Measurements from ENCODE around the gene GSG1.
"Not testable (repeated sequence)": the region's sequence is repeated elsewhere in the genome, so short reads cannot be mapped to it uniquely, and the experiment has no call there.

Gene GSG1

DNA sequence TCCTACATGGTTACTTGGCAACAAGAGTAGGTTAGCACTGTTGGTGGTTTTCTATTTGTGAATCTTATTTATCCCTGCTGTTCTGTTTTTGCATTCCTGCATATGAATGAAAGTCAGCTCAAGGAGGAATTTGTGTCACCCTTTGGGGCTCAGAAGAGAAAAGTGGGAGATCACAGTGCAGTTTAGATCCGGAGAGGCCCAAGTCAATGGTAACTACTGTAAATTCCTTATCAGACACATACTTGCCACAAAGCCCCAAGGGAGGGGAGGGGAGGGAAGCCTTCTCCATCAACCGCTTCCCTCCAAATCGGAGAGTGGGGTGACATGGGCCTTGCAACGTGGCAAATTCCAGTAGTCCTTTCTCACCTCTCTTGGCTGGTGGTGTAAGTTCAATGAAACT, 15.0 kb downstream of the GSG1 start:
- DNase-seq, result no peak

DNA sequence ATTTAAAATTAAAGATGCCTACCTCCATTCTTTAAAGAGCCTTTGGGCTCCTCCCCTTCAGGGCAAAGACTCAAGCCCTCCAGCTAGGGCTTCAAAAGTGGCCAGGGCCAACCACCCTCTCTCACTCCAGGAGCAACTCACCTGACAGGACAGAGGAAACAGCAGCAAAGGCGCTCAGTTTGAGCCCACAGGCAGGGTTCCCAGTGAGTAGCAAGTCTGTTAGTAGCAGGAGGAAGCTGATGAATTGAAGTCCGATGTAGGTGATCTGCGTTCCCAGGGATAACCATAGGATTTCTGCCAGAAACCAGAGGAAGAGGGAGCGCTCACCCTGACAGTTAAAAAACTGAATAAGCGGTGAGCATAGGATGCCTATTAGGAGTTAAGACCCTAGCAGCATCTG, 15.7 kb downstream of the GSG1 start:
- DNase-seq, result no peak

DNA sequence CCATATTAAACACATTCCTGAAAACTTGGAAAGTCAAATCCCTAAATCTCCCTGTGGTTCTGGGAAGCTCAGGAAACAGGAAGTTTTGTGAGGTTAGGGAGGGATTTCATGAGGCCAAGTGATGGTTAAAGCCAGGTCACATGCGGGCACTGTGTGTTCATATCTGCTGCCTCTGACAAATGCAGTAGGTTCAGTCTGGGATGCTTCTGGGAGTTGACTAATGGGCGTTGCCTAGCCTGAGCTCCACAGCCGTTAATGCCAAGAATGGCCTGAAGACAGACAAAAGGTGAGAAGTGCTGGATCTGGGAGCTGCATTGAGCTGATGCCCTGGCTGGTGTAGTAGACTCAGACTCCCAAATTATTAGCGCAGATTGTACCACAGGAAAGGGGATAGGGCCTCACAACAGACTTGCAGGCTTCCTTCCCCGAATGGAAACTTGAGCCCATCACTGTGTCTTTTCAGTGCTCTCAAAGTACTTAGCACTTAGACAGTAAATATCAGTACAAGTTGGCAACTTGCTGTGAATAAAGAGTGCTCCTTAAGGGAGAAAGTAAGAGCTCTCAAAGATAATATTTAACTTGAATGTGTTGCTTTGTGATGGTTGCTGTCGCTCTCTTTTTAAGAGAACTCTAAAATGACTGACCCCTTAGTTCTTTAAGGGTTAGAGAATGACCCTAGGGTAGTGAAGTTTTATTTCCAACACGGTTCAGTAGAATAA, 17.3 kb downstream of the GSG1 start:
- DNase-seq, result no peak

- DNase-seq, result no peak
Observed at GRCh38 chr12:13084898-13085640, 18.4 kb downstream of the GSG1 start.

DNA sequence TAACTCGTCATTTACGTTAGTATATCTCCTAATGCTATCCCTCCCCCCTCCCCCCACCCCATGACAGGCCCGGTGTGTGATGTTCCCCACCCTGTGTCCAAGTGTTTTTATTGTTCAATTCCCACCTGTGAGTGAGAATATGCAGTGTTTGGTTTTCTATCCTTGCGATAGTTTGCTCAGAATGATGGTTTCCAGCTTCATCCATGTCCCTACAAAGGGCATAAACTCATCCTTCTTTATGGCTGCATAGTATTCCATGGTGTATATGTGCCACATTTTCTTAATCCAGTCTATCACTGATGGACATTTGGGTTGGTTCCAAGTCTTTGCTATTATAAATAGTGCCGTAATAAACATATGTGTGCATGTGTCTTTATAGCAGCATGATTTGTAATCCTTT, 19.8 kb downstream of the GSG1 start:
- DNase-seq, result not testable (repeated sequence)

- no peak for DNase-seq
Observed at GRCh38 chr12:13082861-13083260, 20.6 kb downstream of the GSG1 start.

DNA sequence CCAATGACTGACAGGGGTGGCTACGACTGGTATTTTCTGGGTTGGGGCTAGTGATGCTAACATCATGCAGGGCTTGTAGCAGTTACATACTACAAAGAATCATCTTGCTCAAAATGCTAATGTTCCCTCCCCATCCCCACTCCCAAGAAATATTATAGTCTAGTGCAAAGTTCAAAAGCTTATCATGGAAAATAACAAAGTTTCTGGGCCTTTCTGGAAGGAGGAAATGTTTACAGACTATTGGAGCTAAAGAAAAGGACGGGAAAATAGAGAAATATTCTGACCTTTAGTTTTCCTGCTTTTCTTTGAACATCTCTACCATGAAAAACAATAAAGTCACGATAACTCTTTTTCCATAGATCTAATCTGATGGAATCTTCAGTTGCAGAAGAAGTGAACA, 23.2 kb downstream of the GSG1 start:
- no peak for DNase-seq

GRCh38 chr12:13079440-13079906, 24.0 kb downstream of the GSG1 start:
- no peak for DNase-seq

GRCh38 chr12:13075786-13076570, 27.5 kb downstream of the GSG1 start:
- DNase-seq, result no peak

DNA sequence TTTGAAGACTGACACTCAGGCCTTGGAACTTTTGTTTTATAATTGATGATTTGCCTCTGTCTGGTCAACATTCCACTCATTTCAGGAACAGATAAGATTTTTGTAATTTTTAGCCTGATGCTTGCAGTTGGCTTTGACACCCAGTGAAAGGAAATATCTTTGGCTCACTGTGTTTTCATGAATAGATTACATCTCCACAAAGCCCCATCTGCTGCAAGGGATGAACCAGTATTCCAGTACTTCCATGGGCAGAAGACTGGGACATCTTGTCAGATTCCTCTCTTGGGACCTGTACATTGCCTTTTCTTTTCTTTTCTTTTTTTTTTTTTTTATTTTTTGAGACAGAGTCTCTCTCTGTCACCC, 28.4 kb downstream of the GSG1 start:
- no peak for DNase-seq

DNA sequence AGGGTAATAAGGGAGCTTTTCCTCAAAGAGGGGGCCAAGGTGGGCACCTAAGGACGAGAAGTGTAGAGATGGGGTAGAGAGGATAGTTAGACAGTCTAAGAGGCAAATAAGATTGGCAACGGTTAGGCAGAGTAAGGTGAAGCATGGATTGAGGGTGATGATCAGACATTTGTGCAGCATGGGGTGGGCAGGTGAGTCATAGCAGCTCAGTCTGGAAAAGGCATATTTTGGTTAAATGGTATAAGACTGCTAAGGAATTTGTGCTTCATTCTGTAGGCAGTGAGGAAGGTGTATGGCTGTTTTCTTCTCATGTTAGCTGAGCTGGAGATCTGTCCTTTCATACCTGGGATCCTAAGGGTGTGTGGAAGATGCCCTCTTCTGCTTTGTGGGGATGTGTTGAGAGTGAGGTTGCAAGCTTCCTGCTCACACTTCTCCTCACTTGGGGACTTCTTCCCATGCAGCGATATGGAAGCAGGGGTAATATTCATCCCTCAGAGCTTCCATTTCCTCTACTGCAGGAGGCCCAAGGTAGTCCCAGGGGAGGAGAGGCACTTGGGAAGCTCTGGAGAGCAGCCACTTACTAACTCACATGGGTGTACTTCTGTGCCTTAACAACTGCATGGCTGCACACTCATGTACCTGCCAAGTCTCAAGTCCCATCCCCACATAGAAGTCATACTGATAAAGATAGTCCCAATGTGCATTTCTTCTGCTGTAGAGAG, 28.9 kb downstream of the GSG1 start:
- DNase-seq, result no peak

GRCh38 chr12:13073173-13073572, 30.3 kb downstream of the GSG1 start:
- DNase-seq, result no peak

DNA sequence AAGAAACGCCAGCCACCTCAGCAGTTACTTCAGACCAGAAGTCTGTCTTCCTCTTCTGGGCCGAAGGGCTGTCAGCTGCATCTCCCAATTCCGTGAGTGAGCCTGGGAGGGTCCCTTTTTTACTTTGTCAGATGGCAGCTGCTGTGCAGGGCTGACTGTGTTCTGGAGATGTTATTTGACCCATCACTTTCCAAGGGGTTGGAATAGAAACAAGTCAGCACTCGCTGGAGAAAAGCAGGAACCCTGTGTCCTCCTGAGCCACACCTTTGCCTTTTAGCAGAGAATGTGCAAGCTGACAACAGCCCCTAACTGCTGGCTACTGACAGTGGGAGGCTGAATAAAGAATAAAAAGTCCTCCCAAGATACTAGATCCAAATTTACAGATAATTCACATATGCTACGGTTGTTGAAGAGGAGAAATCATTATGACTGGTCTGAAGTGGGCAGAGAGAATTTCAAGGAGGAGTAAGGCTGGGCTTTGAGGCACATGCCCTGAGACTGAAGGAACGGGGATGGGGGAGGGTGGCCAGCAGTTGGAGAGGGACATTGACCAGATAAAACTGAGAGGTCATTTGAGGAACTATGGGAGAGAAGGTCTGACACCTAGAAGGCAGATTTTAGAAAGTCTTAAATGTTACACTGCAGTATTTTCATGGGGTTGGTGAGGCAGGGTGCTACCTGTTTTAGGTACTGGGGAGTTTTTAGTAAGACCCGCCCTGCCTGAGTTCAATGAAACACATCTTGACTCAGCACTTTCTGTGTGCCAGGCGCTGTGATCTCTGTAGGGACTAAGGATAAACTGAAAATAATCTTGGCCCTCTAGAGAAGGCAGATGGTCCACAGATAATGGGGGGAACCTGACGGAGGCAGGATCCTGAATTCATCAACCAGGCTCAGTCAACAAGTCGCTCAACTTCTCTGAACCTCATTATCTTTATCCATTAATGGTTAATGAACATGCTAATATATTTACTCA, 31.9 kb downstream of the GSG1 start:
- DNase-seq, result no peak

DNA sequence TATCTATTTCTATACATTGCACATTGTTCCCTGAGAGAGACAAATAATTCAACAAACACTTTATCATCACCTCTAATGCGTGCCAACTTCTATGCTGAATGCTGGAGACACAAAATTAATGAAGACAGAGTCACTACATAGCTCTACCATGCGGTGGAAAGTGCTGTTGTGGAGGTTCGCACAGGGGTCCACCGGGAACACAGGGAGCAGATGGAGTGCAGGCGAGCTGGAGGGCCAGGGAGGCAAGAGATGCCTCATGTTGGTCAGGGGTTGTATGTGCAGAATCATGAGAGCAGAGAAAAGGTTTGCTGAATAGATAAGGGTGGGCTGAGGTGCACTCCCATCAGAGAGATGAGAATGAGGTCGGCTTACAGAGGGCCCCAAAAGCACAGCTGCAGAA, 34.1 kb downstream of the GSG1 start:
- DNase-seq, result no peak

GRCh38 chr12:13067322-13067721, 36.1 kb downstream of the GSG1 start:
- DNase-seq, result no peak

DNA sequence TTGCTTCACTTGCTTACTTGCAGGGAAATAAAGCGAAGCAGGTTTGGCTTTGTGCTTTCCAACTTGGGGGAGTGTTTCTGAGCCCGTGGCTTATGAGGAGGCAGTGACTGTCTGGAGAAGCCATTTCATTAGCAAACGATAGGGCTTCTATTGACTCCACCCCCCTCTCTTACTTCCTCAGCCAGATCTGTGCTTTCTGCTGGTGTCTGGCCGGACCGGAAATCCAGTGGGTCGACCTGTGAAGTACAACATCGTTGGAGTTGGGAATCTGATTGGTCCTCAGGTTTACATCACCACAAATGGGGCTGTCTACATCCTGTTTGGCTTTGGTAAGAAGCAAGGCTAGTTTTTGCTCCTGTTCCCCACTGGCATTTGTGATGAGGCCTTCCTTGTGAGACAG, 37.0 kb downstream of the GSG1 start:
- DNase-seq, result no peak

DNA sequence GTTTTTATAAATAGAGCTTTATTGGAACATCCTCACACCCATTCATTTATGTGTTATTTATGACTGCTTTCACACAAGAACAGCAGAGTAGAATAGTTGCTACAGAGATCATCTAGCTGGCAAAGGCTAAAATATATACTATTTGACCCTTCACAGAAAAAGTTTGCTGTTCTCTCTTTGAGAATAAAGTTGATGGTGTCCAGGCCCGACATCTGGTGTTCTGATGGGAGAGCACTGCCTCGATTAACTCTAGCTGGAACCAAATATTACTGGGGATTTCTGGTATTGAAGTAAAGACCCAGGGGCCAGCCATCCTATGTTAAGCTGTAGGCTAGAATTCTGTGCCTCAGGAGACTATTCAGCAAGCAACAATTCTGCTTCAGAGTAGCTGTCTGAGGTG, 37.5 kb downstream of the GSG1 start:
- DNase-seq, result no peak

DNA sequence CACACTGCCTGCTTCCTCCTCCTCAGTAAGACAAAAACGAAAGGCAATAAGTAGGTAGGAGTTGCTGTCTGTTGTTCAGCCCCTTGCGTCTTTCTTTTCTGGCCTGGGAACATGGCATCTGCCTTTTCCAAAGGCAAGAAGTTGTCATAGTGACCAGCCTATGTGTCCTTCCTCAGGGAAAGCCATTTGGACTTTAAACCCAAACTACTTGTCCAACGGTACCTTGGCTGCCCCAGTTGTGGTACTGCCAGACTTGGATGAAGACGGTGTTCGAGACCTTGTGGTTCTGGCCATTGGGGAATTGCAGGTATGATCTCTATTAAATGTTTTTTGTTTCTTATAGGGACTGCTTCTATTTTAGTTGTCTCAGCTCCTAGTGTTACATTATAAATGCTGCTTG, 40.8 kb downstream of the GSG1 start:
- DNase-seq, result no peak

DNA sequence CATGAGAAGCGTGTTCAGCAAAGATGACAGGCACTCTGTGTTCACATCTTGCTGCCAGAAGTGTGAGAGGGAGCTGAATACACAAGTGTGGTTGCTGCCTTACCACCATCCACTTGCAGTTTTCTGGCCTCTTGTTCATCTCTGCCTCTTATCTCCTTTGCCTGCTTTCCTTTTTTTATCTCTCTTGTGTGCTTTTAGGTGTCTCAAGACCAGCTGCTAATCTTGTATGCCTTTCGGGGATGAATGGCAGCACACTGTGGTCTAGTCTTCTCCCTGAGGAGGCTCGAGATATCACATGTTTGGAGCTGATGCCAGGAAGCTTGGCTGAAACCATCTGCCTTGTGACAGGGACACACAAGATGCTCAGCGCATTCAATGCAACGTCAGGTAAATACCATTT, 42.1 kb downstream of the GSG1 start:
- no peak for DNase-seq

DNA sequence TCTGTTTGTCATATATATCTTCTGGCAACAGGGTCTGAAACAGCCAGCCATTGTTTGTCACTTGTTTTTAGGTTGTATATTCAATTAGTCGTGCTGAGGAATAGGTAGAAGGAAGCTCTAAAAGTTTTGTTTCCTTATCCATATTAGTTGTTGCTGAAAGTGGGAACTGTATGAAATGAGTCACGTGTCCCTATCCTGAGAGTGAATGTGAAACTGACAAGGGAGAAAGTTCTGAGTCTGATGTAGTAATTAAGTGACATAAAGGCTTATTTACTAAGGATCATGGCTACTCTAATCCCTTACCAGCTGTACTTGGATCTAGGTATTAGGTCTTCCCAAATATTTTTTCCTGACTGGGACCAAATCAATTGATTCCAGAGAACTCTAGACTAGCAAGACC, 42.9 kb downstream of the GSG1 start:
- no peak for DNase-seq

GRCh38 chr12:13053617-13054016, 49.9 kb downstream of the GSG1 start:
- not testable (repeated sequence) for DNase-seq

GRCh38 chr12:13052421-13052820, 51.0 kb downstream of the GSG1 start:
- no peak for DNase-seq
